GM12878 (cell line): ENCODE measurements around the gene C5AR2.
"Not testable (repeated sequence)": the region's sequence is repeated elsewhere in the genome, so short reads cannot be mapped to it uniquely, and the experiment has no call there.

Source experiments
- CEBPZ ChIP-seq: fragments of 150-350 bp; IDR thresholded peaks from 2 replicates; pipeline ENCODE4 v1.6.1; 2016; ENCODE audit warnings: low read depth, low read length
- CTCF ChIP-seq, 3 experiments: IDR thresholded peaks in 2 of 3; conservative IDR thresholded peaks in 1 of 3; 2 replicates each; pipeline ENCODE4 v1.5.1; 2011; ENCODE audit warnings: low read depth in 3 of 3, low read length in 3 of 3, mild to moderate bottlenecking in 3 of 3, control low read depth in 2 of 3, moderate library complexity in 2 of 3, inconsistent platforms in 1 of 3, mixed read lengths in 1 of 3; ENCODE audit not compliant: control insufficient read depth in 2 of 3, insufficient read depth in 1 of 3; ENCODE audit errors: extremely low read depth in 1 of 3
- PBX3 ChIP-seq: IDR thresholded peaks from 2 replicates; pipeline ENCODE4 v1.6.1; 2011; ENCODE audit warnings: mild to moderate bottlenecking, low read depth, low read length, moderate library complexity; ENCODE audit not compliant: insufficient replicate concordance
- SMAD1 ChIP-seq: fragments of 450-650 bp; IDR thresholded peaks from 2 replicates; pipeline ENCODE4 v1.6.1; 2018; ENCODE audit warnings: mild to moderate bottlenecking, low read depth; ENCODE audit not compliant: partially characterized antibody
- TCF12 ChIP-seq: IDR thresholded peaks from 2 replicates; pipeline ENCODE4 v1.6.1; 2011; ENCODE audit warnings: low read depth, mild to moderate bottlenecking, low read length
- ZNF274 ChIP-seq: IDR thresholded peaks from one replicate; pipeline ENCODE4 v1.8.0; 2011; ENCODE audit not compliant: insufficient read length, insufficient read depth

GRCh38 chr19:47365455-47365854 is 33.5 kb downstream of the C5AR2 start:
- not testable (repeated sequence) for TF ChIP-seq SMAD1; TCF12; PBX3; ZNF274; CTCF (IDR thresholded peaks at IDR 0.05 in 2 of 3, conservative IDR thresholded peaks at IDR 0.05 in 1 of 3; ENCODE audit: control insufficient read depth in 2 of 3, extremely low read depth in 1 of 3, insufficient read depth in 1 of 3, low read depth in 3 of 3, low read length in 3 of 3); CEBPZ
